Neural cell (in vitro differentiated cells): ENCODE data around the gene PLK3. TPM values are rescaled to one million over a fixed set of nuclear protein-coding genes. Genes with fewer than 3 reads are reported as not detected.
A peak's percentile ranks its signal among the peaks of the same experiment; 100 is the strongest.

Source experiments
- H2AFZ ChIP-seq: fragments of 200-600, 300-800 bp; sonication (generic), shearing (Covaris generic); 2 replicates; pipeline ENCODE4 v1.6.0; 2014; ENCODE audit warnings: low read depth, mild to moderate bottlenecking, antibody characterized with exemption, low read length, moderate library complexity
- H3F3A ChIP-seq: fragments of 200-600 bp; shearing (Covaris generic); 2 replicates; pipeline ENCODE4 v1.6.1; 2016; ENCODE audit warnings: mild to moderate bottlenecking, moderate library complexity, mixed read lengths, antibody characterized with exemption, low read length; ENCODE audit not compliant: insufficient read depth, poor library complexity, severe bottlenecking
- H3K27ac ChIP-seq: fragments of 200-600, 300-800 bp; sonication (generic), shearing (Covaris generic); 2 replicates; pipeline ENCODE4 v1.5.1; 2014; ENCODE audit warnings: mild to moderate bottlenecking, low read length, moderate library complexity
- H3K27me3 ChIP-seq: fragments of 300-800, 200-600 bp; sonication (generic), shearing (Covaris generic); 2 replicates; pipeline ENCODE4 v1.6.0; 2014; ENCODE audit warnings: mild to moderate bottlenecking, low read depth, low read length, moderate library complexity; ENCODE audit not compliant: insufficient read depth
- H3K36me3 ChIP-seq: fragments of 300-800, 200-600 bp; sonication (generic), shearing (Covaris generic); 2 replicates; pipeline ENCODE4 v1.5.1; 2014; ENCODE audit warnings: mild to moderate bottlenecking, antibody characterized with exemption, low read length, moderate library complexity; ENCODE audit not compliant: insufficient read depth
- H3K4me2 ChIP-seq: fragments of 300-800, 200-600 bp; sonication (generic), shearing (Covaris generic); 2 replicates; pipeline ENCODE4 v1.6.0; 2014; ENCODE audit warnings: mild to moderate bottlenecking, low read length
- H3K4me3 ChIP-seq: fragments of 300-800, 200-600 bp; sonication (generic), shearing (Covaris generic); 2 replicates; pipeline ENCODE4 v1.5.1; 2014; ENCODE audit warnings: mild to moderate bottlenecking, low read length, moderate library complexity
- H3K79me2 ChIP-seq: fragments of 200-600 bp; shearing (Covaris generic); replicated peaks from 2 replicates; pipeline ENCODE4 v1.6.0; 2014; ENCODE audit warnings: mild to moderate bottlenecking, low read length, moderate library complexity; ENCODE audit not compliant: insufficient read depth
- H3K9ac ChIP-seq: fragments of 300-800, 200-600 bp; sonication (generic), shearing (Covaris generic); 2 replicates; pipeline ENCODE4 v1.6.1; 2016; ENCODE audit warnings: mild to moderate bottlenecking, low read length, mixed read lengths
- H3K9me2 ChIP-seq: fragments of 200-600 bp; shearing (Covaris generic); 2 replicates; pipeline ENCODE4 v1.6.1; 2016; ENCODE audit warnings: mild to moderate bottlenecking, low read length, mixed read lengths; ENCODE audit not compliant: insufficient read depth
- H3K9me3 ChIP-seq: fragments of 200-600, 300-800 bp; sonication (generic), shearing (Covaris generic); 2 replicates; pipeline ENCODE4 v1.6.1; 2016; ENCODE audit warnings: mild to moderate bottlenecking, mixed run types, low read length, moderate library complexity, mixed read lengths
- H4K20me1 ChIP-seq: fragments of 200-600 bp; shearing (Covaris generic); 2 replicates; pipeline ENCODE4 v1.6.1; 2016; ENCODE audit warnings: mild to moderate bottlenecking, mixed run types; ENCODE audit not compliant: insufficient read depth
- EP300 ChIP-seq: fragments of 450-650 bp; conservative IDR thresholded peaks from 2 replicates; pipeline ENCODE4 v1.6.1; 2014; ENCODE audit warnings: antibody characterized with exemption, mild to moderate bottlenecking, moderate library complexity; ENCODE audit not compliant: poor library complexity, severe bottlenecking
- EZH2 ChIP-seq: fragments of 200-600, 300-800 bp; shearing (Covaris generic), sonication (generic); IDR thresholded peaks from 2 replicates; pipeline ENCODE4 v1.6.1; 2014; ENCODE audit warnings: antibody characterized with exemption, low read length, borderline replicate concordance, mild to moderate bottlenecking; ENCODE audit not compliant: insufficient read depth, poor library complexity, severe bottlenecking
- MXI1 ChIP-seq: fragments of 450-650 bp; conservative IDR thresholded peaks from 2 replicates; pipeline ENCODE4 v1.6.1; 2014; ENCODE audit warnings: antibody characterized with exemption, mild to moderate bottlenecking; ENCODE audit not compliant: poor library complexity, severe bottlenecking
- POLR2AphosphoS5 ChIP-seq: IDR thresholded peaks from 2 replicates; pipeline ENCODE4 v1.6.1; 2012
- RAD21 ChIP-seq: fragments of 450-650 bp; conservative IDR thresholded peaks from 2 replicates; pipeline ENCODE4 v1.6.1; 2014; ENCODE audit warnings: antibody characterized with exemption, mild to moderate bottlenecking, moderate library complexity
- REST ChIP-seq: IDR thresholded peaks from 2 replicates; pipeline ENCODE4 v1.6.1; 2012; ENCODE audit warnings: borderline replicate concordance
- SMC3 ChIP-seq: fragments of 450-650 bp; conservative IDR thresholded peaks from 2 replicates; pipeline ENCODE4 v1.6.1; 2014; ENCODE audit warnings: antibody characterized with exemption, mild to moderate bottlenecking, moderate library complexity; ENCODE audit not compliant: poor library complexity
- TAF1 ChIP-seq: IDR thresholded peaks from 2 replicates; pipeline ENCODE4 v1.6.1; 2012; ENCODE audit warnings: low read depth
- polyA plus RNA-seq: library from polyadenylated mRNA; depleted of rRNA; stranded (reverse); fragments of >200 nt; gene quantifications from 2 replicates; pipeline ENCODE4 v1.2.3, GENCODE V29; 2014
- TF ChIP-seq, protein P1 (sequence below): fragments of 450-650 bp; IDR thresholded peaks from 2 replicates; pipeline ENCODE4 v1.5.1; 2014; ENCODE audit warnings: antibody characterized with exemption, mild to moderate bottlenecking, moderate library complexity; ENCODE audit not compliant: poor library complexity, severe bottlenecking

The PLK3 gene
- polyA plus RNA-seq, 1 donor from 2014 or later: 8.3 TPM

- H3F3A ChIP-seq: no peaks in the 10 kb centered on the region
- H3K27me3 ChIP-seq: no peaks in the 10 kb centered on the region
- H3K36me3 ChIP-seq: no peaks in the 10 kb centered on the region
- no peaks in the 10 kb centered on the region for H3K9me2 ChIP-seq
- no peak overlapping the region for H3K27ac ChIP-seq
- no peak overlapping the region for H3K4me3 ChIP-seq
- H3K4me2 ChIP-seq: no peak overlapping the region
- H3K9ac ChIP-seq: no peak overlapping the region
- no peaks in the 10 kb centered on the region for H3K79me2 ChIP-seq
- H4K20me1 ChIP-seq: no peaks in the 10 kb centered on the region
- TF ChIP-seq SMC3 (no peak), MXI1 (no peak), EP300 (no peak), POLR2AphosphoS5 (no peak), REST (no peak), EZH2 (no peak), TAF1 (no peak), RAD21 (no peak)
- TF ChIP-seq, protein P1, sequence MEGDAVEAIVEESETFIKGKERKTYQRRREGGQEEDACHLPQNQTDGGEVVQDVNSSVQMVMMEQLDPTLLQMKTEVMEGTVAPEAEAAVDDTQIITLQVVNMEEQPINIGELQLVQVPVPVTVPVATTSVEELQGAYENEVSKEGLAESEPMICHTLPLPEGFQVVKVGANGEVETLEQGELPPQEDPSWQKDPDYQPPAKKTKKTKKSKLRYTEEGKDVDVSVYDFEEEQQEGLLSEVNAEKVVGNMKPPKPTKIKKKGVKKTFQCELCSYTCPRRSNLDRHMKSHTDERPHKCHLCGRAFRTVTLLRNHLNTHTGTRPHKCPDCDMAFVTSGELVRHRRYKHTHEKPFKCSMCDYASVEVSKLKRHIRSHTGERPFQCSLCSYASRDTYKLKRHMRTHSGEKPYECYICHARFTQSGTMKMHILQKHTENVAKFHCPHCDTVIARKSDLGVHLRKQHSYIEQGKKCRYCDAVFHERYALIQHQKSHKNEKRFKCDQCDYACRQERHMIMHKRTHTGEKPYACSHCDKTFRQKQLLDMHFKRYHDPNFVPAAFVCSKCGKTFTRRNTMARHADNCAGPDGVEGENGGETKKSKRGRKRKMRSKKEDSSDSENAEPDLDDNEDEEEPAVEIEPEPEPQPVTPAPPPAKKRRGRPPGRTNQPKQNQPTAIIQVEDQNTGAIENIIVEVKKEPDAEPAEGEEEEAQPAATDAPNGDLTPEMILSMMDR: no peak
- no peak overlapping the region for H2AFZ ChIP-seq
- H3K9me3 ChIP-seq: no peaks in the 10 kb centered on the region
Measured at GRCh38 chr1:44839576-44839975, 39.4 kb downstream of the PLK3 start.

- H3K79me2 ChIP-seq: no peaks in the 10 kb centered on the region
- no peaks in the 10 kb centered on the region for H3F3A ChIP-seq
- H3K9me3 ChIP-seq: no peaks in the 10 kb centered on the region
- H3K36me3 ChIP-seq: no peaks in the 10 kb centered on the region
- H3K27ac ChIP-seq: peak overlapping the region; percentile 53
- no peak for TF ChIP-seq EZH2
- H3K9ac ChIP-seq: peak overlapping the region; percentile 75
- H3K9me2 ChIP-seq: no peaks in the 10 kb centered on the region
- H2AFZ ChIP-seq: peak overlapping the region; percentile 94
- H3K27me3 ChIP-seq: no peaks in the 10 kb centered on the region
- H3K4me2 ChIP-seq: peak overlapping the region; percentile 94
- H4K20me1 ChIP-seq: no peaks in the 10 kb centered on the region
- peak overlapping the region; percentile 88 for H3K4me3 ChIP-seq
Measured at GRCh38 chr1:44842486-44842861, 42.3 kb downstream of the PLK3 start.
